Duodenal mucosa (tissue), 2 donors: ENCODE data around the gene FGFR2.

Source experiments
- H3K27ac ChIP-seq: one replicate; pipeline ENCODE4 v1.7.0; 2013; ENCODE audit warnings: low read depth, low read length
- H3K27me3 ChIP-seq, 2 donors: one replicate each; pipeline ENCODE4 v1.7.0; 2013; ENCODE audit warnings: low read length in 2 of 2, control low read depth in 1 of 2; ENCODE audit not compliant: insufficient read depth in 2 of 2, control insufficient read depth in 1 of 2
- H3K36me3 ChIP-seq, 2 donors: one replicate each; pipeline ENCODE4 v1.7.0; 2013; ENCODE audit warnings: low read length in 2 of 2, control low read depth in 1 of 2; ENCODE audit not compliant: insufficient read depth in 2 of 2, control insufficient read depth in 1 of 2
- H3K4me1 ChIP-seq, 2 donors: one replicate each; pipeline ENCODE4 v1.7.0; 2013; ENCODE audit warnings: low read length in 2 of 2, control low read depth in 1 of 2; ENCODE audit not compliant: insufficient read depth in 2 of 2, control insufficient read depth in 1 of 2
- H3K4me3 ChIP-seq, 2 donors: one replicate each; pipeline ENCODE4 v1.7.0; 2013; ENCODE audit warnings: low read length in 2 of 2, low read depth in 1 of 2
- H3K9ac ChIP-seq, 2 donors: one replicate each; pipeline ENCODE4 v1.7.0; 2013; ENCODE audit warnings: low read length in 2 of 2, low read depth in 1 of 2
- H3K9me3 ChIP-seq, 2 donors: one replicate each; pipeline ENCODE4 v1.7.0; 2013; ENCODE audit warnings: low read length in 2 of 2, control low read depth in 1 of 2; ENCODE audit not compliant: control insufficient read depth in 1 of 2

Gene FGFR2

GRCh38 chr10:121597504-121598262 is 561 bp downstream of the FGFR2 start:
- Histone ChIP-seq H3K4me3 (peak overlapping the region; percentile 50 to 77), H3K27ac (no peak overlapping the region), H3K27me3 (peaks cover 4 to 18% of the 10 kb centered on the region in 2 donors), H3K36me3 (peaks cover 0 to 2% of the 10 kb centered on the region in 2 donors), H3K9ac (peak overlapping the region; percentile 29 to 38), H3K4me1 (peaks cover 5 to 11% of the 10 kb centered on the region in 2 donors), H3K9me3 (no peaks in the 10 kb centered on the region)

DNA sequence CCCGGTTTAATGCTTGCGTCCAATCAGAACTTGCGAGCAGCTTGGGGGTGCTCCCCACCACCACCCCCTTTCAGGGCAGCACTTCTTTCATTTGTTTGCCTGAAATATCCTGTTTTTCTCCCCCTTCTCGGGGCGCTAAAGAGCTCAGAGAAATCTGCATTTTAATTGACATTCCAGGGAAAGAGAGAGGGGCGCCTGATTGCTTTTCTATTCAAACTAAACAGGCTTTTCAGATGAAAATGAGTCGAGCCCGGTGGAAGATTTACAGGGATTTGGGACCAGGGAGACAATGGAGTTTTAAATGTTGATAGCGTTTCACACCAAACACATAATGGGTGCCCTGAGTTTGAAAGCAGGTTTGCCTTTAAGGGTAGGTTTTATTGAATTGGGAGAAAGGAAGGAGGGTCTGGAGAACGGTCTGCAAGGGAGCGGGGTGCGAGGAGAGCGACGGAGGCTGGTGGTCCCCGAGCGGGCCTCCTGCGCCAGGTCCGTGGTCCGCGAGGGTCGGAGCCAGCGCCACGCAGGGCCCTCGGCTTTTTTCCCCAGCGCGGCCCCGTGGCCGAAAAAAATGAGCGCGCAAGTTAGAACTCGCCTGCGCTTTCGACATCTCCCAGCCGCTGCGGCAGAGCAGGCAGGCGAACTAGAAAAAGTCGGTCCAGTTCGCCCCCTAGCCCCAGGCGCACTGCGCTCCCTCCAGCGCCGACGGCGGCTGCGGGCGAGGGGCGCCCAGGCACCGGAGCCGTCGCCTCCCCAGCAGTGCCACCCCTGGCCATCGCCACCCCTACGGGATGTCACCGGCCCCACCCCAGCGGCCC is 1.3 kb downstream of the FGFR2 start:
- peak overlapping the region; percentile 50 to 77 for H3K4me3 ChIP-seq
- peaks cover 5 to 11% of the 10 kb centered on the region in 2 donors for H3K4me1 ChIP-seq
- H3K36me3 ChIP-seq = peaks cover 0 to 2% of the 10 kb centered on the region in 2 donors
- peak overlapping the region; percentile 22 to 38 for H3K9ac ChIP-seq
- no peaks in the 10 kb centered on the region for H3K9me3 ChIP-seq
- peaks cover 4 to 18% of the 10 kb centered on the region in 2 donors for H3K27me3 ChIP-seq
- no peak overlapping the region for H3K27ac ChIP-seq

DNA sequence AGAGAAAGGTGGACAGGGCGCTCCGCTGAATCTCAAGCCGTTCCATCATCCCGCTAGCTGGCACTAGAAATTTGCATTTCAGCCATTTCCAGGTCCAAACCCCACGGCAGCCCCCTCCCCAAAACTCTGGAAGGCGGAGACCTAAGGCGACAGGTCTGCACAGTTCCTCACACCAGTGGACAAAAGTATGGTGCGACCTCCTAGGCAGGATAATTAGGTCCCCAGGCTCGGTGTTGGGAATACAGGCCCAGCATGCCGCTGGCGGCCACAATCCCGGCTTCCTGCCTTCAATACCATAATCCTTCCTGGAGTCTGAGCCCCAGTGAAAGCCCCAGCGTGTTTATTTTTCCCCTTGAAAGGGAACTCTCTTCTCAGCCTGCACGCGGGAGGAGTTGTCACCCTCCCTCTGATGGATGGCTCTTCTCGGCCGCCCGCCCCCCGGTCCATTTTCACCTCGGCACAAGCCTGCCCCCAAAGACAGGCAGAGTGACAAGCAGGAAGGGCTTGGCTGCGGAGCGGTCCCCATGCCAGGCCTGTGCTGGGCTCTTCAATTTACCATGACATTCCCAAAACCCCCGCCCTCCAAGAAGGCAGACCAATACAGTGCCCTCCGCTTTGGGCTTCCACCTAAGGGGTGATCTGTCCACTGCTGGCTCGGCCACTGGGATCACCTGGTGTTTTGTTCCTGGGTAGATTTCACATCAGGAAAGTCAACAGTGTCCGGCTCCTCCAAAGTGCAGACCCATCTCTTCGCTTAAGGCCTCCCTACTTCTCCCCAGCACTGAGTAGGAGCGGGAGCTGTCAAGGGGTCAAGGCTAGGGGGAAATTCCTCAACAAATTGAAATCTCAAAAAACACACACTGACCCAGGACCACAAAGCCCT is 2.2 kb downstream of the FGFR2 start:
- Histone ChIP-seq H3K4me3 (peak overlapping the region; percentile 50 to 77), H3K27me3 (peaks cover 4 to 18% of the 10 kb centered on the region in 2 donors), H3K4me1 (peaks cover 5 to 11% of the 10 kb centered on the region in 2 donors), H3K9me3 (no peaks in the 10 kb centered on the region), H3K9ac (peak overlapping the region in 1 of 2 donors; percentile 22), H3K36me3 (peaks cover 0 to 2% of the 10 kb centered on the region in 2 donors), H3K27ac (no peak overlapping the region)

DNA sequence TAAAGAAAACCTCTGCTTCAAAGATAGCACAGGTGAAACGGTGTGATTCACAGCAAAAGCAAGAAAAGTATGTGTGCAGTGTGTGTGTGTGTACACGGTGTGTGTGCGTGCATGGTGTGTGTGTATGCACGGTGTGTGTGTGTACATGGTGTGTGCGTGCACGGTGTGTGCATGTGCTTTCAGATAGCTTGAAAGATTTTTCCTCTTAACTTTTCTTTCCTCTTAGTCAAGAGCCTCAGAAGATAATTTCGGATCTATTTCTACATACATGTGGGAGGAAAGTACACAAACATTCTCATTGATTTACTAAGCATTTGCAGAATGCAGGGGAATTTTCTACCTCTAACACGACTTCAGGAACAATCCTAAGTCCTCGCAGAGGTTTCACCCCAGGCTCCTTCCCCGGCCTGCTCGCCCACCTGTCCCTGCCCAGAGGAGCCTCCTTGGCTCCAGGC is 2.9 kb downstream of the FGFR2 start:
- no peak overlapping the region for H3K27ac ChIP-seq
- H3K4me1 ChIP-seq = peaks cover 5 to 11% of the 10 kb centered on the region in 2 donors
- H3K27me3 ChIP-seq = peaks cover 4 to 18% of the 10 kb centered on the region in 2 donors
- no peak overlapping the region for H3K9ac ChIP-seq
- peak overlapping the region; percentile 3 to 77 for H3K4me3 ChIP-seq
- peaks cover 0 to 2% of the 10 kb centered on the region in 2 donors for H3K36me3 ChIP-seq
- no peaks in the 10 kb centered on the region for H3K9me3 ChIP-seq

DNA sequence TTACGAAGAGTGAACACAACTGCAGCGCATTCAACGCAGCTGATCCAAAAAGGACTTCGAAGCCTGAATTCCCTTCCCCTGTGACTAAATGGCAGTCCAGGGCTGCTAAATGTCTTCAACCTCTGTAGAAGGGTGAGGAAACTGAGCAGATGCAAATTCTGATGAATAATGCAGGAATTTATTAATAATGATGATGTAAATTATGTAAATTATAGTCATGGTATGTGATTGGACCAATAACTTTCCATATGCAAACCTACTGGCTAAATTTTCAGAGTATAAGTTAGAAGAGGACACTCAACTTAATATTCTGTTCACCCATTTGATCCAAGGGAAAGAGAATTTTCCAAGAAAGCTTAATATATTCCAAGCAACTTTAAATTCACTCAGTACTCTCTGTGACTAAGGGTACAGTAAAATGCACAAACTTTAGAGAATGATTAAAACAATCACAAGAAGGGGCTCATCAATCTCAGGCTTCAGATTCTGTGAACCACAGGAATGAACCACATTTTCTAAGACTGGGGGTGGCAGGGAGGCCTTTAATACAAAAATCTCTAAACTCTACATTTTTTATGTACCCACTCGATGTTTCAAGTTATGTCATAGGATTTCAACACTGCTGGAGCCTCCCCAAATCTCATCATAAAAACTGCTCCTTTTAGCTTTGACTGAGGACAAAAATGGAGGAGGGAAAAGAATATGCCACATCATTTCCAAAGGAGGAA is 3.5 kb downstream of the FGFR2 start:
- no peak overlapping the region for H3K9ac ChIP-seq
- no peak overlapping the region for H3K4me3 ChIP-seq
- peaks cover 4 to 18% of the 10 kb centered on the region in 2 donors for H3K27me3 ChIP-seq

GRCh38 chr10:121594076-121594475 is 4.2 kb downstream of the FGFR2 start:
- Histone ChIP-seq H3K4me1 (peaks cover 5 to 11% of the 10 kb centered on the region in 2 donors), H3K4me3 (no peak overlapping the region), H3K9me3 (no peaks in the 10 kb centered on the region), H3K9ac (no peak overlapping the region), H3K27me3 (peaks cover 4 to 18% of the 10 kb centered on the region in 2 donors), H3K27ac (no peak overlapping the region), H3K36me3 (peaks cover 0 to 2% of the 10 kb centered on the region in 2 donors)

More for the DNA sequence above, 3.5 kb downstream of the FGFR2 start:
- peaks cover 5 to 11% of the 10 kb centered on the region in 2 donors for H3K4me1 ChIP-seq
- peaks cover 0 to 2% of the 10 kb centered on the region in 2 donors for H3K36me3 ChIP-seq
- no peak overlapping the region for H3K27ac ChIP-seq
- H3K9me3 ChIP-seq = no peaks in the 10 kb centered on the region

- no peak overlapping the region for H3K9ac ChIP-seq
- peaks cover 0 to 2% of the 10 kb centered on the region in 2 donors for H3K36me3 ChIP-seq
- no peak overlapping the region for H3K27ac ChIP-seq
- no peaks in the 10 kb centered on the region for H3K9me3 ChIP-seq
- H3K4me1 ChIP-seq = peaks cover under 1 to 7% of the 10 kb centered on the region in 2 donors
- no peak overlapping the region for H3K4me3 ChIP-seq
- peaks cover 4 to 18% of the 10 kb centered on the region in 2 donors for H3K27me3 ChIP-seq
Measured at GRCh38 chr10:121593281-121594075, 4.8 kb downstream of the FGFR2 start.

DNA sequence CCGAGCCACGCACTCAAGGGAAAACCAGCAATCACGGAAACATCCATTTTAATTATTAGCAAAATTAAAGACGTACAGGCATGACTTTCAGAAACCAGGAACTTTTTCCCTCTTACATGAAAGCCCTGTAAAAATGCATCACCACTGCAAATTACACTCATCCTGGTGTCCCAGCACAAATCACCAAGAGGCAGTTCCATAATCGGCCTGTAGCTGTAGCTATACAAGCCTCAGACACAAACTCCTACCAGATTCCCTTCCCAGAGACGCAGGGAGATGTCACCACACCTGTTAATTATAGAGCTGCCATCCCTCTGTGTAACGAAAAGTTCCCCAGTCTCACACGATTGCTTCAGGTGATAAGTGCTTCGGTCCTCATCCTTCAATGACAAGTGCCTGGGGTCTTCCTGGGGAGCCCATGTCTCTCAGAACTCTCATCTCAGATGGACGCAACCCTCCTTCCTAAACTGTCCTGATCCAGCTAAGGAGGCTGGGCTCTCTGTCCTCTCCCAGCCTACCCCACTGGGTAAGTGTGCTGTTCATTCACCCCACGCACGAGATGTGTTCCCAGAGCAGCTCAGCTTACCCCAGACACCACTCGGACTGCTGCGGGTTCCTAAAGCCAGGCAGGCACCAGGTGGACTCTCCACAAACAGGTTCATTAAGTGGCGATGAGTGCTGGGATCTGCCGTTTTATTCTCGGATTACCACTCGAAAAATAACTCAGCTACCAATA is 5.9 kb downstream of the FGFR2 start:
- H3K27ac ChIP-seq = no peak overlapping the region
- H3K4me1 ChIP-seq = peaks cover 0 to under 1% of the 10 kb centered on the region in 2 donors
- no peaks in the 10 kb centered on the region for H3K9me3 ChIP-seq
- peaks cover 4 to 14% of the 10 kb centered on the region in 2 donors for H3K27me3 ChIP-seq
- H3K36me3 ChIP-seq = peaks cover 0 to 2% of the 10 kb centered on the region in 2 donors
- H3K9ac ChIP-seq = no peak overlapping the region
- H3K4me3 ChIP-seq = no peak overlapping the region
